Measurements from ENCODE around the gene GPBP1L1.
"Not testable (repeated sequence)": the region's sequence is repeated elsewhere in the genome, so short reads cannot be mapped to it uniquely, and the experiment has no call there.

GPBP1L1 gene

DNA sequence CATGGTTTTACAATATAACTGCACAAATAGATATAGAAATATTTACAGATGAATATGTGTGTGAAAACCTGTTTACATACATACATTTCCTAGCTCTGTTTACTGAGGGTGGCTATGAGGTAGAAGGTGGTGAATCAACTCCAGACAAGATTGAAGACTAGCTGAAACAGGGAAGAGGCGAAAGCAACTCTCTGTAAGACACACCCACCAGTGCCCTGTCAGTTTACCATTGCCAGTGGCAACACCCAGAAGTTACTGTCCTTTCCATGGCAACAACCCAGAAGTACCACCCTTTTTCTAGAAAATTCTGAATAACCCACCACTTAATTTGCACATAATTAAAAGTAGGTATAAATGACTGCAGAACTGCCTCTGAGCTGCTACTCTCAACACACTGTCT is 18.3 kb upstream of the GPBP1L1 start:
- no peak overlapping the region for H3K4me3 ChIP-seq (ENCODE audit: low read length)
- H3K9me3 ChIP-seq (ENCODE audit: insufficient read depth, low read depth, low read length) = no peaks in the 10 kb centered on the region
- H3K36me3 ChIP-seq (ENCODE audit: insufficient read depth, low read depth, low read length) = no peaks in the 10 kb centered on the region

DNA sequence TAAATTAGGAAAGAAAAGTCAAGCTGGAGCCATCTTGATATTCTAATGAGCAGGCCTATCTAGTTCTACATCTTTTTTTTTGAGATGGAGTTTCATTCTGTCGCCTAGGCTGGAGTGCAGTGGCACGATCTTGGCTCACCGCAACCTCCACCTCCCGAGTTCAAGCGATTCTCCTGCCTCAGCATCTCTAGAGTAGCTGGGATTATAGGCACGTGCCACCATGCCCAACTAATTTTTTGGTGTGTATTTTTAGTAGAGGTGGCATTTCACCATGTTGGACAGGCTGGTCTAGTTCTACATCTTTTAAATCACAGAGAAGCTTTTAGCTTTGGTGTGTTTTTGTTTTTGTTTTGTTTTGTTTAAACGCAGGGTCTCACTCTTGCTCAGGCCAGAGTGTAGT is 8.5 kb upstream of the GPBP1L1 start:
- no peak overlapping the region for H3K9ac ChIP-seq (ENCODE audit: low read depth, low read length)
- H3K9me3 ChIP-seq (ENCODE audit: insufficient read depth, low read depth, low read length) = no peaks in the 10 kb centered on the region
- H3K27ac ChIP-seq (ENCODE audit: low read length) = no peak overlapping the region
- no peak overlapping the region for H3K4me3 ChIP-seq (ENCODE audit: low read length)
- H3K27me3 ChIP-seq (ENCODE audit: insufficient read depth, low read length) = no peaks in the 10 kb centered on the region
- no peaks in the 10 kb centered on the region for H3K4me1 ChIP-seq (ENCODE audit: insufficient read depth, low read length)
- H3K36me3 ChIP-seq (ENCODE audit: insufficient read depth, low read depth, low read length) = peaks cover 59% of the 10 kb centered on the region

More for the DNA sequence above, 18.3 kb upstream of the GPBP1L1 start:
- H3K27me3 ChIP-seq (ENCODE audit: insufficient read depth, low read length) = no peaks in the 10 kb centered on the region
- no peaks in the 10 kb centered on the region for H3K4me1 ChIP-seq (ENCODE audit: insufficient read depth, low read length)
- no peak overlapping the region for H3K9ac ChIP-seq (ENCODE audit: low read depth, low read length)
- no peak overlapping the region for H3K27ac ChIP-seq (ENCODE audit: low read length)

DNA sequence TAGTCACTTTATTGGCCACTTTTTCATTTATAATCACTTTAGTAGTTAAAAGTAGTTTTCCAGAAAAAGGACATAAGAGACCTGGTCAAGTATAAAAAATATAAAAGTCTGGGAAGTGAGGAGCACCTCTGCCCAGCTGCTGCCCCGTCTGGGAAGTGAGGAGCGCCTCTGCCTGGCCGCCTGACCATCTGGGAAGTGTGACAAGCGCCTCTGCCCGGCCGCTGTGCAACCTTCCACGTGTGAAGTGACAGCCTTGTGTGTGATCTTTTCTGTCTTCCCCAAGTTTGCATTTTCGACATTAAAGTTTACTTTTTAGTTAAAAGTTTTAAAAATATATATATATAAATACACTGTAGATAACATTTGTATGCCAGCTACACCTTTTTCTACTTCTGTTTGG is 7.5 kb upstream of the GPBP1L1 start:
- H3K4me3 ChIP-seq (ENCODE audit: low read length); H3K27ac ChIP-seq (ENCODE audit: low read length); H3K9ac ChIP-seq (ENCODE audit: low read depth, low read length); H3K4me1 ChIP-seq (ENCODE audit: insufficient read depth, low read length); H3K27me3 ChIP-seq (ENCODE audit: insufficient read depth, low read length); H3K9me3 ChIP-seq (ENCODE audit: insufficient read depth, low read depth, low read length): not testable (repeated sequence)
- H3K36me3 ChIP-seq (ENCODE audit: insufficient read depth, low read depth, low read length) = peaks cover 60% of the 10 kb centered on the region

DNA sequence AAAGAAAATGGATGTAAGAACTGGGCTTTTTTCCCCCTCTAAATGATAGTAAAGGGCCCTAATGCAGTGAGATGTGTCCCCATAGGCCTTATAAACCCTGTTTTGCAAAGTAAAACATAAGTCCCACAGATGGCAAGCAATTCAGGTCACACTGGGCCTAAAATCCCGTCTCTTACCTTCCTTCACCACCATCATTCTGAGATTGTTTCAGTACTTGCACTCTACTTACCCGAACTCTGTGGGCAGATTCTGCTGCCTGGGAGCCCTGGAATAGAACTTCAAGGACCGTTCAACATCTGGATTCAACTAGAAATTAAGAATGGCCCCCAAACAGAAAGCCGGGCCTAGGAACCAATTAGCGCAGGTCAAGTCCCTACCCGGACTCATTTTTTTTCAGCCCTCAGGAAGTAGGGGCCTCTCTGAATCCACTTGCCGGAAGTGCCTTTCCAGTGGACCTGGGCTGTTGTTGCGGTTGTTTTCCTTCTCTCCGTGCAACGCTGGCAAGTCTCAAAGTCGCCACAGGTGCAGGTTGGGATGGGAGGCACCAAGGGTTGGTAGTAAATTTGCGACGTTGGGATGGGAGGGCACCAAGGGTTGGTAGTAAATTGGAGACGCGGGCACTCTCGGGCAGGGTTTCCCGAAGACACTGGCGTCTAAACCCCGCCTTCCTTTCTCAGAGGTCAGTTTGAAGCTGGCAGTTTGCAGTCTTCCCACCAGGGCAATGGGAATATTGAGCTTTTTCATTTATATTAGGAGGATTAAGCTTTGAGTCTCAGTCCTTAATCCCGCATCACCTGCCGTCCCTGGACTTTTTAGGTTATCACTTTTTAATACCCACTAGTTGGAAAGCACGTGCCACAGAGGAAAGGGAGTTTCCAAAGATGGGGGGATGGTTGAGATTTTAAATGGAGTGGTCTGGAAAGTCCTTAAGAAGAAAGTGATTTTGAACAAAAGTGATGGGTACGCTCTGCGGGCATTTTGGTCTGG is 1.7 kb upstream of the GPBP1L1 start, which contains the start of gene TMEM69:
Gene TMEM69, plus strand, starts transcription at position 428 of the 987 bp plus-strand sequence. CDS start 2,888 bp downstream, outside the sequence.
- Histone ChIP-seq H3K9me3 (ENCODE audit: insufficient read depth, low read depth, low read length) (no peaks in the 10 kb centered on the region), H3K4me3 (ENCODE audit: low read length) (peak within 1 kb of the TSS; percentile 94), H3K27ac (ENCODE audit: low read length) (peak within 1 kb of the TSS; percentile 62), H3K36me3 (ENCODE audit: insufficient read depth, low read depth, low read length) (peaks cover 25% of the 10 kb centered on the region), H3K9ac (ENCODE audit: low read depth, low read length) (peak within 1 kb of the TSS; percentile 93), H3K27me3 (ENCODE audit: insufficient read depth, low read length) (no peaks in the 10 kb centered on the region), H3K4me1 (ENCODE audit: insufficient read depth, low read length) (peaks cover 8% of the 10 kb centered on the region; the same call in 1 of the 2 replicates)

DNA sequence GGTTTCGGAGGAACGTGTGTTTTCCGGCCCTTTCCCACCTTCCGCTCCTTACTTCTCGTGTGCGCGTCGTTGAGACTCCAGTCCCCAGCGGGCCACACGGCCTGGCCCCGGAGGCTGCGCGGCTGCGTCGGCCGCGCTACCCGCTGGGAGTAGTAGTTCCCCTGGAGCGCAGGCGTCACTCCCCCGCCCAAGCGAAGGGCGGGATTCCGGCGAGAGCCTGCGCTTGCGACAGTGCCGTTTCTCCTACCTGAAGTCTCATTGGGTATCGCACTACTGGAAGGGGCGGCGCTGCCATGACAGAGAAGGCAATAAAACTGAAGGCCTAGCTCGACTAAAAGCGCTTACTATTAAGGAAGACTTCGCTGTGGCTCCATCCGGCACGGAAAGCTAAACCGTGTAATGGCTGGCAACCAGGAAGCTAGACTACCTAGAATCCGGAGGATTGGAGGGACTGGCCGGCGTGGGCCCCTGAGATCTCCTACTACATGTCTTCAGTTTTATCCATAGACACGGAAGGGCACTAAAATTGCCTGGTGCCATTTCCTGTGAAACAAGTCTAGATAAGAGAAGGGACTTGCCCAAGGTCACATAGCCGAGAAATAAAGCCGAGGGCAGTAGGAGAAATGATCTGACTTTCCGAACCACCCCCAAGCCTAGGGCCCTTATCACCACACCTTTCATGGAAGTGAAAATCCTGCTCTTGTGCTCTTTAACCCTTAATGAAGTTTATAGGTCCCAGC is 851 bp upstream of the GPBP1L1 start:
- H3K9ac ChIP-seq (ENCODE audit: low read depth, low read length) = peak overlapping the region; percentile 98; the same call in 1 of the 2 replicates
- peaks cover 13% of the 10 kb centered on the region; the same call in 1 of the 2 replicates for H3K4me1 ChIP-seq (ENCODE audit: insufficient read depth, low read length)
- H3K4me3 ChIP-seq (ENCODE audit: low read length) = peak overlapping the region; percentile 94
- no peaks in the 10 kb centered on the region for H3K27me3 ChIP-seq (ENCODE audit: insufficient read depth, low read length)
- peaks cover 17% of the 10 kb centered on the region for H3K36me3 ChIP-seq (ENCODE audit: insufficient read depth, low read depth, low read length)
- peak overlapping the region; percentile 80 for H3K27ac ChIP-seq (ENCODE audit: low read length)
- no peaks in the 10 kb centered on the region for H3K9me3 ChIP-seq (ENCODE audit: insufficient read depth, low read depth, low read length)

DNA sequence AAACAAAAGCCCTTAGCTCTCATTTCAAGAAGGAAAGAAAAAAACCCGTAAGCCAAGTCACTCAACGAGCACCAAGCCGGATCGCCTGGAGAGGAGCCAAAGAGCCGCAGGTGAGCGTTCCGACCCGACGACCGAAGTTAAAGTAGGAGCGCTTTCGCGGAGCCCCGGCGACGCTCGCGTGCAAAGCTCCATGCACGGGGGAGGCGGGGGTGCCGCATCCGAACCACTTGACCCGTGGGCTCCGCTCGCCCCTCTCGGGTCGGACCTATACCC is 382 bp downstream of the GPBP1L1 start:
- Histone ChIP-seq H3K9me3 (ENCODE audit: insufficient read depth, low read depth, low read length) (no peaks in the 10 kb centered on the region), H3K36me3 (ENCODE audit: insufficient read depth, low read depth, low read length) (peaks cover 8% of the 10 kb centered on the region), H3K27me3 (ENCODE audit: insufficient read depth, low read length) (no peaks in the 10 kb centered on the region), H3K27ac (ENCODE audit: low read length) (peak overlapping the region; percentile 94), H3K4me3 (ENCODE audit: low read length) (peak overlapping the region; percentile 94), H3K4me1 (ENCODE audit: insufficient read depth, low read length) (peaks cover 22% of the 10 kb centered on the region), H3K9ac (ENCODE audit: low read depth, low read length) (peak overlapping the region; percentile 98)

DNA sequence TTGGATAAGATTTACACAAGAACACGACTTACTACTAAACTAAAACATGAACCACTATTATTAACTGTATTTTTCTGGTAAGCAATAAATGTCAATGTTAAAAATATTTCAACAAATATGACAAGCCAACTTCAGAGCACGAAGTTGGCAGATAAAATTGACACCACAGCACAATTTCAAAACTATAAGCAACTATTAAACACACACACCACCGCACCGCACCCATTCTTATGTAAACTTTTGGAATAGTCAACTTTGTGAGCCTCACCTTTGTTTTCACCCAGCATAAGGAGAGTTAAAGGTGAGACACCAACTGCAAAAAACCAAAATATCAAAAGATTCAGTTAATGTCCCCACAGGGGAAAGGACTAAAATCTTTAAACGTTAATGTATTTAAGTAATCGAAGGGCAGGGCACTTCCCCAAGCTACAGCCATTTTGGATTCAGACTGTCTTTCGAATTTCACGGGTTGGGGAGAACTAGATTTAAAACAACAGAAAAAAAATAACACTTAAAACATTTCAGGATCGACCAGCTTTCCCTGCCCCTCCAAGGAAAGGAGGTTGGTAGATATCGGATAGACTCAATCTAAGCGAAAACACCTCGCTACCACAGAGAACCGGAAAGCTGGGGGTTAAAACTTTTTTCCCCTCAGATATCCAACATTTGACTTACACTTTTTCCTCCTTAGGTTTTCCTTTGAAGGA is 872 bp downstream of the GPBP1L1 start:
- Histone ChIP-seq H3K9ac (ENCODE audit: low read depth, low read length) (peak overlapping the region; percentile 98), H3K27ac (ENCODE audit: low read length) (peak overlapping the region; percentile 94), H3K36me3 (ENCODE audit: insufficient read depth, low read depth, low read length) (peaks cover 4% of the 10 kb centered on the region), H3K27me3 (ENCODE audit: insufficient read depth, low read length) (no peaks in the 10 kb centered on the region), H3K4me1 (ENCODE audit: insufficient read depth, low read length) (peaks cover 24% of the 10 kb centered on the region), H3K9me3 (ENCODE audit: insufficient read depth, low read depth, low read length) (no peaks in the 10 kb centered on the region), H3K4me3 (ENCODE audit: low read length) (peak overlapping the region; percentile 94)

DNA sequence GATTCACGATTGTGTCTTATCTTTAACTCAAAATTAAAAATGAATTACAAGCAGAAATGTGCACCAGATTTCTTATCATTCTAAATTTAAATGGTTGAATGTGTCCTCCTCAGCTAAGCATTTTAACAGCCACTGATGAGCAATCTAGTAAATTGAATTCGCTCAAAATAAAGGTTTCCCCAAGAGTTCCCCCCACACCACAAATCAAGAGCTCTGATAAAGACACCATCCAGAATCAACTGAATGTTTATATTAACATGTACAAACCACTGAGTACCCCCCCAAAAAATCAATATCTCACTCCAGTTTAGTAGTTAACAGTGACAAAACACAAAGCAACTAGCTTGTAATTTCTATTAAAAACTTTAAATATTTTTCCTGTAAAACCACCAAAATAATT is 1.9 kb downstream of the GPBP1L1 start:
- H3K27ac ChIP-seq (ENCODE audit: low read length) = no peak overlapping the region
- no peaks in the 10 kb centered on the region for H3K27me3 ChIP-seq (ENCODE audit: insufficient read depth, low read length)
- no peaks in the 10 kb centered on the region for H3K36me3 ChIP-seq (ENCODE audit: insufficient read depth, low read depth, low read length)
- no peaks in the 10 kb centered on the region for H3K9me3 ChIP-seq (ENCODE audit: insufficient read depth, low read depth, low read length)
- peak overlapping the region; percentile 94 for H3K4me3 ChIP-seq (ENCODE audit: low read length)
- peak overlapping the region; percentile 98; the same call in 1 of the 2 replicates for H3K9ac ChIP-seq (ENCODE audit: low read depth, low read length)
- peaks cover 26% of the 10 kb centered on the region for H3K4me1 ChIP-seq (ENCODE audit: insufficient read depth, low read length)

DNA sequence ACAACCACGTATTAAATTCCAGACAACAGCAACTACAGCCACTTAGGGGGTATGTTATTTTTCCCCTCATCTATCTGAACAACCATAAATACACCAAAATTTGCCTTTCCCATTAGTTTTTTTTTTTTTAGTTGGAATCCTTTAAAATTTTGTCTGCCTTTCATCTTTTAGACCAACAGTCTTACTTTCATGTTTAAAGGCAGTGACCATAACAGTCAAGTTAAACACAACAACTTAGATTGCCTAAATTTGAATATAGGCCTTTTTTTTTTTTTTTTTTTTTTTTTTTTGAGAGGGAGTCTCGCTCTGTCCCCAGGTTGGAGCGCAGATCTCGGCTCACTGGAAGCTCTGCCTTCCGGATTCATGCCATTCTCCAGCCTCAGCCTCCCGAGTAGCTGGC is 3.4 kb downstream of the GPBP1L1 start:
- Histone ChIP-seq H3K9ac (ENCODE audit: low read depth, low read length) (no peak overlapping the region), H3K36me3 (ENCODE audit: insufficient read depth, low read depth, low read length) (no peaks in the 10 kb centered on the region), H3K27me3 (ENCODE audit: insufficient read depth, low read length) (no peaks in the 10 kb centered on the region), H3K27ac (ENCODE audit: low read length) (no peak overlapping the region), H3K4me1 (ENCODE audit: insufficient read depth, low read length) (peaks cover 39% of the 10 kb centered on the region), H3K9me3 (ENCODE audit: insufficient read depth, low read depth, low read length) (no peaks in the 10 kb centered on the region), H3K4me3 (ENCODE audit: low read length) (peak overlapping the region; percentile 14; the same call in 1 of the 2 replicates)

DNA sequence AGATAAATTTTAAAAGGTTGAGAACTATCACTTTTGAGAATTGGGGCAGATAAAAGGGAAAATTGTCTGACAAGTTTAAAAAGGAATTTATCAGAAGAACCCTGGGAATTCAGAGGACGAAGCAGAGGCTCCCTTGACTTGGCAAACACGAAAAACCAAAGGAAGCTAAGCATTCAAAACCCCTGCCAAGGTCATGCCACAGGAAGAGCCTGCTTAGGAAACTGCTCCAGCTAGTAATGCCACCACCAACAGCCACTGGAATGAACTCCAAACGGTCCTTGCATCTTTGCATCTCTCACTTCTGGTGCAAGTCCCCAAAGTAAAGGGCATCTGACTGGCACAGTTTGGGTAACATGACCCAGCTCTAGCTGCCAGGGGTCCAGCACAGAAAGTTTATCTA is 7.2 kb downstream of the GPBP1L1 start:
- H3K36me3 ChIP-seq (ENCODE audit: insufficient read depth, low read depth, low read length) = peaks cover 6% of the 10 kb centered on the region; the same call in 1 of the 2 replicates
- H3K27me3 ChIP-seq (ENCODE audit: insufficient read depth, low read length) = no peaks in the 10 kb centered on the region
- H3K27ac ChIP-seq (ENCODE audit: low read length) = no peak overlapping the region
- no peak overlapping the region for H3K4me3 ChIP-seq (ENCODE audit: low read length)
- no peak overlapping the region for H3K9ac ChIP-seq (ENCODE audit: low read depth, low read length)
- peaks cover 39% of the 10 kb centered on the region for H3K4me1 ChIP-seq (ENCODE audit: insufficient read depth, low read length)
- no peaks in the 10 kb centered on the region for H3K9me3 ChIP-seq (ENCODE audit: insufficient read depth, low read depth, low read length)

DNA sequence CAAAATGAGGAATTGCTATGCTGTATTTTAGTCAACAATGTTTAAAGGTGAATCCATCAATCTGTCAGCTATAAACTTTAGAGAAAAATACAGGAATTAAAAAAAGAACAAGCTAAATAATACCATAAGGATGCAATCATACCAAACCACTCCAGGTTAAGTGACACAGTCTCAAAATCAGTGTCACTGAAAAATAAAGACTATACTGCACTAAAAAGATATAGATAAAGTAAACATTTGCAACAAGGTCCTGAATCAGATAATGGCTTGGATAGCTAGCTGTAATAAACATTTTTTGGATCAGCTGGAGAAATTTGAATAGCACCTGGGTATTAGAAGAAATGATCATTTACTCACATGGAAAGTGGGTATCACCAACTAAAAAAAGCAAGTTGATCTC is 7.8 kb downstream of the GPBP1L1 start:
- Histone ChIP-seq H3K27me3 (ENCODE audit: insufficient read depth, low read length) (no peaks in the 10 kb centered on the region), H3K4me3 (ENCODE audit: low read length) (peak overlapping the region; percentile 14; the same call in 1 of the 2 replicates), H3K9me3 (ENCODE audit: insufficient read depth, low read depth, low read length) (no peaks in the 10 kb centered on the region), H3K9ac (ENCODE audit: low read depth, low read length) (no peak overlapping the region), H3K27ac (ENCODE audit: low read length) (no peak overlapping the region), H3K36me3 (ENCODE audit: insufficient read depth, low read depth, low read length) (peaks cover 6% of the 10 kb centered on the region; the same call in 1 of the 2 replicates), H3K4me1 (ENCODE audit: insufficient read depth, low read length) (peaks cover 39% of the 10 kb centered on the region)
